ENCODE measurements around the gene P3R3URF.

Gene P3R3URF

GRCh38 chr1:46152016-46152415, 24.3 kb downstream of the P3R3URF start:
- no peaks in the 10 kb centered on the region for H3K9me3 ChIP-seq
- no peak overlapping the region for H3K4me3 ChIP-seq (ENCODE audit: low read depth, low read length)
- H3K27me3 ChIP-seq: no peaks in the 10 kb centered on the region
- no peak for TF ChIP-seq CTCF (IDR thresholded peaks at IDR 0.05; ENCODE audit: low read depth, low read length)
- no peak for DNase-seq
- H3K4me1 ChIP-seq: no peaks in the 10 kb centered on the region
- no peaks in the 10 kb centered on the region for H3K36me3 ChIP-seq

- no peak for DNase-seq
- Histone ChIP-seq H3K4me1 (no peaks in the 10 kb centered on the region), H3K4me3 (ENCODE audit: low read depth, low read length) (no peak overlapping the region), H3K9me3 (no peaks in the 10 kb centered on the region), H3K36me3 (no peaks in the 10 kb centered on the region), H3K27me3 (no peaks in the 10 kb centered on the region)
- no peak for TF ChIP-seq CTCF (IDR thresholded peaks at IDR 0.05; ENCODE audit: low read depth, low read length)
These were observed 26.2 kb downstream of the P3R3URF start for GRCh38 chr1:46150085-46150484.

- DNase-seq: no peak
- Histone ChIP-seq H3K4me1 (no peaks in the 10 kb centered on the region), H3K27me3 (no peaks in the 10 kb centered on the region), H3K4me3 (ENCODE audit: low read depth, low read length) (no peak overlapping the region), H3K9me3 (no peaks in the 10 kb centered on the region), H3K36me3 (no peaks in the 10 kb centered on the region)
- no peak for TF ChIP-seq CTCF (IDR thresholded peaks at IDR 0.05; ENCODE audit: low read depth, low read length)
These were observed 28.0 kb downstream of the P3R3URF start for GRCh38 chr1:46148318-46148717.

GRCh38 chr1:46137916-46138315, 38.4 kb downstream of the P3R3URF start:
- Histone ChIP-seq H3K4me3 (ENCODE audit: low read depth, low read length) (no peak overlapping the region), H3K4me1 (no peaks in the 10 kb centered on the region; the same call in 1 of the 2 replicates)
- DNase-seq: no peak

GRCh38 chr1:46136711-46137110, 39.6 kb downstream of the P3R3URF start:
- Histone ChIP-seq H3K36me3 (no peaks in the 10 kb centered on the region), H3K4me3 (ENCODE audit: low read depth, low read length) (no peak overlapping the region), H3K4me1 (no peaks in the 10 kb centered on the region; the same call in 1 of the 2 replicates), H3K27me3 (no peaks in the 10 kb centered on the region), H3K9me3 (no peaks in the 10 kb centered on the region)
- no peak for DNase-seq
- no peak for TF ChIP-seq CTCF (IDR thresholded peaks at IDR 0.05; ENCODE audit: low read depth, low read length)

More at GRCh38 chr1:46137916-46138315, 38.4 kb downstream of the P3R3URF start:
- Histone ChIP-seq H3K9me3 (no peaks in the 10 kb centered on the region), H3K27me3 (no peaks in the 10 kb centered on the region), H3K36me3 (no peaks in the 10 kb centered on the region)
- TF ChIP-seq CTCF (IDR thresholded peaks at IDR 0.05; ENCODE audit: low read depth, low read length): no peak

- no peaks in the 10 kb centered on the region for H3K9me3 ChIP-seq
- TF ChIP-seq CTCF (IDR thresholded peaks at IDR 0.05; ENCODE audit: low read depth, low read length): no peak
These were observed 41.5 kb downstream of the P3R3URF start for GRCh38 chr1:46134660-46135331.

More at GRCh38 chr1:46134660-46135331, 41.5 kb downstream of the P3R3URF start:
- Histone ChIP-seq H3K27me3 (no peaks in the 10 kb centered on the region), H3K4me3 (ENCODE audit: low read depth, low read length) (no peak overlapping the region), H3K4me1 (no peaks in the 10 kb centered on the region; the same call in 1 of the 2 replicates), H3K36me3 (no peaks in the 10 kb centered on the region)
- no peak for DNase-seq
